GM19239 (cell line): Measurements from ENCODE around the gene EFCAB12.

ENCODE experiments used
- DNase-seq: peaks from one replicate; pipeline ENCODE4 v3.0.0; 2011; ENCODE audit warnings: low spot score; ENCODE audit not compliant: insufficient read length
- FAIRE-seq: peaks from 2 replicates; lab custom pipeline; 2011; peaks lifted over from hg19 to GRCh38; lab: Jason Lieb, UNC

EFCAB12 gene

DNA sequence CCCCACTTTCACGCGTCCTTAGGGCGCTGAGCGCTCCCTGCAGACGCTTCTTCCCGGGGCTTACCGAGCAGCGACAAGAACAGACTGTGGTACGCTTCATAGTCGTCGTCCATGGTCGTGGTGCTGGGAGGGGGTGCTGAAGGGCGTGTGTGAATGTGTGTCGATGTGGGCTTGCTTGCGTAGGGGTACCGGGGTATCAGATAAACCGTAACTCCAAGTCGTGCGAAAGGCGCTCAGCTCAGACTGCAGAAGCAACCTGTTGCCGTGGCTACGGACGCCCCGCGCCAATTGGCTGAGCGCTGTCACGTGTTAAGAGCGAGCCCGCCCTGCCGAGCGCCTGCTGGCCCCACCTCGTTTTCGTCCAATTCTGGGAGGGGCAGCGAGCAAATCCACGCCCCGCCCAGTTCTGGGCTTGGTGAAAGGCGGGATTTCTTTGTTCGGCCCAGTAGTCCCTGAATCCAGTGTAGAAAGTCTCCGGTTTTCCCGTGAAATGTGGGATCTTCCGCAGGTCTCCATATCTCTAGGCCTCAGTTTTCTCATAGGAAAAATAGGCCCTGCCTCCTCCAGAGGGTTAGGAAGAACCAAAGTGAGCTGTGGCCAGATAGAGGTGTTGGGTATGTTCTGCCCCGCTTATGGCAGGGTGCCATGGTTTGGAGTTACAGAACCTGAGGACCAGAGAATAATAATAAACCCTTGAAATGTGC lies at the start of gene EFCAB12:
Gene EFCAB12 (minus strand): TSS at position 261 of the 704 bp plus-strand sequence. CDS start 148 bp downstream, at position 113.
- FAIRE-seq (peak; percentile 82), DNase-seq (peak; percentile 60)

DNA sequence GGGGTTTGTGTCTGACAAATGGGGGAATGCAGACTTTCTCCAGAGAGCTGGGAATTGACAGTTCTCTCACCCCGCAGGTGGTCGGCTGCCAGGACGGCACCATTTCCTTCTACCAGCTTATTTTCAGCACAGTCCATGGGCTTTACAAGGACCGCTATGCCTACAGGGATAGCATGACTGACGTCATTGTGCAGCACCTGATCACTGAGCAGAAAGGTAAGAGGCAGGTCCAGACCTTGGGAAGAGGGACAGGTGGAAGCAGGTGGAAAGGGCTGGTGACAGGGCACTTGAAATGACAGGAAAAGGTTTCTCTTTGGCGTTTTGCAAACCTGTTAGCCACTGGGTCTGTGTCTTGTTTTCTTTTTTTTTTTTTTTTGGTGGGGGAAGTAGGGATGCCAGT lies 48.1 kb upstream of the EFCAB12 start:
- FAIRE-seq, result no peak
- DNase-seq, result no peak

DNA sequence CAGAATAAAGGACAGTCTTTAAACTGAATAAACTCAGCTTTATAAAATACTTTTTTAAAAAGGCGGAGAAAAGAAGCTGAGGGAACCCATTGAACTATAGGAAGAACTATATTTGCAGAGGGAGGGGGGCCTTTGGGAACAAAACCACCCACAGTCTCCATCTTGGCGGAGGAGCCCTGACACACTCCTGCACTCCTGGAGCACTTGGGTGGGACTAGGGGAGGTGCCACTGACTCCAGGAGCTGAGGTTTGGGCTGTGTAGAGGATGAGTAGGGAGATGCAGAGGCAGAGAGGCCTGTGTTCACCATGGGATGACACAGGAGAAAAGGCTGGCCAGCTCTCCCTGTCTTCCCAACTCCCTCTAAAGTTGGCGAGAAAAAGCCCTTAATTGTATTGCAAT lies 47.4 kb upstream of the EFCAB12 start:
- FAIRE-seq (no peak), DNase-seq (no peak)

DNA sequence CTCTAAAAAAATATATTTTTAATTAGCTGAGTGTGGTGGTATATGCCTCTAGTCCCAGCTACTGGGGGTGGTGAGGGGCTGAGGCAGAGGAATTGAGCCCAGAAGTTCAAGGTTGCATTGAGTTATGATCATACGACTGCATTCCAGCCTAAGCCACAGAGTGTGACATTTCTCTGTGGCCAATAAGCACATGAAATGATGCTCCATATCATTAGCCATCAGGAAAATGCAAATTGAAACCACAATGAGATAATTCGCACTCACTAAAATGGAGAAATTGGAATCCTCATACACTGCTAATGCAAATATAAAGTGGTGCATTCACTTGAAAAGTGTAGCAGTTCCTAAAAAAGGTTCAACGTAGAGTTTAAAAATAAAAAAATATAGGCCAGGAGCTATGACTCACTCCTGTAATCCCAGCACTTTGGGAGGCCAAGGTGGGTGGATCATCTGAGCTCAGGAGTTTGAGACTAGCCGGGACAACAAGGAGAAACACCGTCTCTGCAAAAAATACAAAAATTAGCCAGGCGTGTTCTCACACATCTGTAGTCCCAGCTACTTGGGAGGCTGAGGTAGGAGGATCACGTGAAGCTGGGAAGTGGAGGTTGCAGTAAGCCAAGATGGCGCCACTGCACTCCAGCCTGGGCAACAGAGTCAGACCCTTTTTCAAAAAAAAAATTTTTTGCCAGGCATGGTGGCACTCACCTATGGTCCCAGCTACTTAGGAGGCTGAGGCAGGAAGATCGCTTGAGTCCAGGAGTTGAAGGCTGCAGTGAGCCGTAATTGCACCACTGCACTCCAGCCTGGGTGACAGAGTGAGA lies 46.8 kb upstream of the EFCAB12 start:
- FAIRE-seq (no peak), DNase-seq (no peak)

DNA sequence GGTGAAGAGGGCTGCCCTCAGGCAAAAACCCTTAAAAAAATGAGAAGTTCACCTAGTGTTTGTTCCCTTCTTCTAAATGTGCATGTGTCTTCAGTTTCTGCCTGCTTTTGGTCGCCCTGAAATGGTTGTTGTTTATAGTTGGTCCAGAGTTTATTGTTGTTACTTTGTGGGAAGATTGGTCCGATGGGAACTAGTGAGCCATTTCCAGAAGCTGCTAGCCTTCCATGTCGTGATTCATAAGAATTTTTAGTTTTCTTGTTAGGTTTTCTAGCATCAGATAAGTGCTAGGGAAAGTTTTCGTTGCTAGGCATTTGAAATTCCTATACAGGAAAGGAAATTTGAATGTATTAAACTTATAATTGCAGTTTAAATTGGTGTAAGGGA lies 45.3 kb upstream of the EFCAB12 start:
- FAIRE-seq (no peak), DNase-seq (no peak)

DNA sequence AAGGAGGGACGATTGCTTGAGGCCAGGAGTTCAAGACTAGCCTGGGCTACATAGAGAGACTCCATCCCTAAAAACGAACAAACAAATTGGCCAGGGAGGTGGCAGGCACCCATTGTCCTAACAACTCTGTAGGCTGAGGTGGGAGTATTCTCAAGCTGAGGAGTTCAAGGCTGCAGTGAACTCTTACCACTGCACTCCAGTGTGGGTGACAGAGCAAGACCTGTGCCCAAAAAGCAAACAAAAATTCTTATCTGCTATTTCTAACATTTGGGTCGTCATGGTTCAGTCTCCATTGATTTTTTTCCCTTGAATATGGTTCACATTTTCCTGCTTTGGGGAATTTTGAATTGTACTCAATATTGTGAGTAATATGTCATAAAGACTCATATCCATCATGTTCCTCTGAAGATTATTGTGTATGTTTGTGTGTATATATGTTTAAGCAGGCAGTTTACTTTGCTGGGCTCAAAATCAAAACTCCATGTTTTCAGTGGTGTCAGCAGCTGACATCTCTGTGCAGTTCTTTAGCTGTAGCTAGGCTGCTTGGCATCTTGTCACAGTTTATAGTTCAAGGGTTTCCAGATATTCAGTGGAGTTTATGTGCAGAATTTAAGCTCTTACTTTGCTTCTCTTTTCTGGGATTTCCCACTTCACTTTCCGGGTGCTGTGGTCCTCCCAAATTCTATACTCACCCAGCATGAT lies 44.8 kb upstream of the EFCAB12 start:
- FAIRE-seq, result no peak
- DNase-seq, result no peak

DNA sequence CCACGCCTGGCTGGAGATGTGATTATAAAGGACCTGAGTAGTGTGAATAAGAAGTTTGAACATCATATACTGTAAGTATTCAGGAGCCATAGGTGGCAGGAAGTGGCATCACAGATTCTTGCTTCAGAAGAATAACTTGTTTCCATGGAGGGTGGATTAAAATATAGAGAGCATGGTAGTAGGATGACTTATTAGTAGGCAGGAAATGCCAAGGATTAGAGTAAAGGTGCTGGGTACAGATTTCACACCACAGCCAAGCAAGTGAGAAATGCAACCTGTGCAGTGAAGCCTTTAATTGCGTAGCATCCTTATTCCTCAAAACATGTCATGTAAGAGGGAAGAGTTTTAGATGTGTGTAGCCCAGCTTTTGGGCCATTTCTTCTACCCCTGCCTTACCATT lies 42.4 kb upstream of the EFCAB12 start:
- FAIRE-seq (no peak), DNase-seq (no peak)

DNA sequence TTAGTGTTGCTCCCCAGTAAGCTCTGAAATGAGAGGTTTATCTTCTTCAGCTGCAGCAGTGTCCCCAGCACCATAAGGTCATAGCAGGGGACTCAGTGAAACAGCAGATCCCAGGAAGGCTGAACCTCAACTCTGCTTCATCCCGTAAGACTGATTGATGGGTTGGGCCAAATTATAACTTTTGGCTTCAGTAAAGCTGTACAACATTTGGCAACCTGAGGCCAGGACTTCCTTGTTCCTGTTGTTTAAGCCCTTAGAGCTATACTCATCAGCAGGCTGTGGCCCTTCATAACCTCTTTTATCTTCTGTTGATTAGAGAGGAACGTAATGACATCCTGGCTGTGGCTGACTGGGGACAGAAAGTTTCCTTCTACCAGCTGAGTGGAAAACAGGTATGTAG lies 40.6 kb upstream of the EFCAB12 start:
- no peak for DNase-seq
- FAIRE-seq, result no peak

DNA sequence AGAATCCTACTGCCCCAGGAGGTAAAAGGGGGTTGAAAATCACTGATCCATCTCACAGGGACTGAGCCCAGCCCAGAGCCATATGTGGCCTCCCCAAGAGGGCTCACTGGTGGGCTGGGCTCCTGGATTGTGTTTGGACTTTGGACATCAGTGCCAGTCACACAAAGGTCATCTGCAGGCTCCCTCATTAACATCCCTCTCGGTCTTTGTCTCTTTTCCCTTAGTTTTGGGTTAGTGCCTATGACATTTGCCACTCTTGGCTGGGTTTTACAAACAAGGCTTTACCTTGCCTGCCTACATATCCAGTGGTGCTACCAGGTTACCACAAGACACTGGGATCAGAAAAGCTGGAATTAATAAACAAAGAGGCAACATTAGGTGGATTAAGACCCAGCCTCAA lies 39.5 kb upstream of the EFCAB12 start:
- no peak for DNase-seq
- no peak for FAIRE-seq

DNA sequence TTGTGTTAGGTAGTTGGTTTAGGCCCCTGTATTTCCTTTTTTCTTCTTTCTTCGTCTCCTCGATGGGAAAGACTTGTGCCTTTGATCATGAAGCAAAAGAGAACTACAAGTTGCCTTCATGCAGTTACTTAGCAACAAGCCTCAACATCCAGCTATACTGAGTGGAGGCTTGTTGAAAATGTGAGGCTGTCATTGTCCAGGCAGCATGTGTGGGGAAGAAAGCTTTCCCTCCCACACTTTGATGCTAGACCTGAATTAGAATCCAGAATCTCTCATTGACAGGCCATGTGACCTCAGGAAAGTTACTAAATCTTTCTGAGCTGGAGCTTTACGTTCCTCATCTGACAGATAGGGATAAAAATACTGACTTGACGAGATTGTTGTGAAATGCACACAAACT lies 35.3 kb upstream of the EFCAB12 start:
- no peak for FAIRE-seq

DNA sequence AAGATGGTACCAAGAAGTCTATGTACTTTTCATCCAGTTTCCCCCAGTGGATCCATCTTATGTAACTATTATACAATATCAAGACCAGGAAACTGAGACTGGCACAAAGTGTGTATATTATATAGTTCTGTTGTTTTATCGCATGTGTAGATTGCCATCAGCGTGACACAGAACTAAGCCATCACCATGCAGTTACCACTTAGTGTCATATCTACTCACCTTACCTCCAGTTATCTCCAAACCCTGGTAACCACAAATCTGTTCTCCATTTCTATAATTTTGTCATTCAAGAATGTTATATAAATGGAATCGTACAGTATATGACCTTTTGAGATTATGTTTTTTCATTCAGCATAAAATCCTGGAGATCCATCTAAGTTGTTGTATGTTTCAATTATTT lies 34.7 kb upstream of the EFCAB12 start:
- no peak for DNase-seq
- no peak for FAIRE-seq

More for the DNA sequence above, 35.3 kb upstream of the EFCAB12 start:
- DNase-seq, result no peak

DNA sequence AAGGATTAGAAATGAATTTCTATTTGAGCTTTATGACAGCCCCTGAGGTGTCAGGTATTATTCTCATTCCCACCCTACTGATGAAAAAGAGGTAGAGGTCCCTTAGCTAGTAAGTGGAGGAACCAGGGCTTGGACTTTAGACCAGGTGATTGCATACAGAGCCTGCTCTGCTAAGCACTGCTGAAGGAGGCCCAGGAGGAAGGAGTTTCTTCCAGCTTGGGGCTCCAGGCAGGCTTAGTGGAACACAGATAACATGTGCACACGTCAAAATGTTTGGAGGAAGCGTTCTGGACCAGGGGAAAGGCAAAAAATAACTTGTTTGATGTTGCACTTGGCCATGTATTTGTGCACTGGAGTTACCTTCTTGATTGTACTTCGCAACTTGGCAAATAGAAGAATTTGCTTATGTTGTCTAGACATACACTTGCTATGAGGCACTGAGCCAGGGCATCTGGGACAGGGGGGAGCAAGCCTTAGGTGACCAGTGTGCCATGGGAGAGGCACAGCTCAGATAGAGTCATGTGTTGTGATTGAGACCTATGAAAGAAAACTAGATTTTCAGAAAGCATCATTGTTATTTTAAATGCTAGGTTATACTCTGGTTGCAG lies 34.0 kb upstream of the EFCAB12 start:
- DNase-seq, result no peak
- peak; percentile 28 for FAIRE-seq

DNA sequence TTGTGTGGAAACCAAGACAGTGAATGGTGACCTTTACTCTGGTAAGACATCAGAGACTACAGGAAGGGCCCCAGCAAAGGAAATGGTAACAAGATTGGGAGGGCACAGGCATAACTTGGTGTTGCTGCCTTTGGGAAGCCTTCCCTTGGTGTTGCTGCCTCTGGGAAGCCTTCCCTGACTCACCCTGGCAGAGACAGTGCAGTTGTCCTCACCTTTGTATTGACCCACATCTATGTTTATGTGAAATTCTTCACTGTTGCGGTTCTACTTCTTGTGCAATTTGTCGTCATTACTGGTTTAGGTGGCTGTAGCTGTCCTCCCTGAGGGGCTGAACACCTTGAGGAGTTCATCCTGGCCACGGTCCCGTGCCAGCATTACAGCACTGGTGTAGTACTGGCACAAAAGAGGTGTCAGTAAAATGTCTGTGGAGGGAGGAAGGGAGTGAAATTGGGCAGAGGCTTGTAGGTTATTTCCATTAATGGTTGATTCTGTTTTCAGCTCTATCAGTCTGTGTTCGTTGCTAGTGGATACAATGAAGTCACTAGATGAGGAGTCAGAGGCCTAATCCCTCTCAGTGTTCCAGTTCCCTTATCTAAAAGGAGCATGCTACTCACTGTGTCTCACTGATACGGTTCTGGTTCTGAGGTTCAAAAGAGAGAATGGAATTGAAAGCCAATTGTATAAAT lies 33.2 kb upstream of the EFCAB12 start:
- DNase-seq, result no peak
- no peak for FAIRE-seq

DNA sequence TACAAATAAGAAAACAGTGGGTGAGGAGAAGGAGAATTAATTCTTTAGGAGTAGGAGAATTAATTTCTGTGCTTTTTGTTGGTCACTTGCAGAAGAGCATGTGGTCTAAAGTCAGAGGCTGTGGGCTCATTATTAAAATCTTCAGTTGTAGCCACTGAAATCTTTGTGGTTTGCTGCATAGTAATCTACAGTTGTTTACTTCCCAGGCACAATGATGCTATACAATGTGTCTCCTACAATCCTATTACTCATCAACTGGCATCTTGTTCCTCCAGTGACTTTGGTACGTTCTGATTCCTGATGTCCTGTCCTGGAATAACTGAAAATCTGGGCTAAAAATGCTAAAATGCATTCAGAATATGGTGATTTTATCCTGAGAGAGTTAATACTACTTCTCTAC lies 32.6 kb upstream of the EFCAB12 start:
- no peak for DNase-seq

DNA sequence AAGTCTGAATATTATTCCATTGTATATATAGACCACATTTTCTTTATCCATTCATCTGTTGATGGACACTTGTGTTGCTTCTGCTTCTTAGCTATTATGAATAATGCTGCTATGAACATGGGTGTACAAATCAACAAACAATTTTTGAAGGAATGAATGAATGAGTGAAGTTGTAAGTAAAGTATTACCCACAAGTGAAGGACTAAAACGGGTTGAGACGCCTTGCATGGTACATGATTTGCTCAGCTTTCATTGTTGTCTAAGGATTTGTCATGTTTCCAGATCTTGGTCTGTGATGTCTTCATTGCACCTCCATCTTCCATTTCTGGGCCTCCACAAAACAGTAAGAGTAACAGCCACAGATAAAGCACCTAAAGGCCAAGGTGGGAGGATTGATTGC lies 32.1 kb upstream of the EFCAB12 start:
- DNase-seq, result no peak
- FAIRE-seq, result no peak

More for the DNA sequence above, 32.6 kb upstream of the EFCAB12 start:
- FAIRE-seq, result no peak

DNA sequence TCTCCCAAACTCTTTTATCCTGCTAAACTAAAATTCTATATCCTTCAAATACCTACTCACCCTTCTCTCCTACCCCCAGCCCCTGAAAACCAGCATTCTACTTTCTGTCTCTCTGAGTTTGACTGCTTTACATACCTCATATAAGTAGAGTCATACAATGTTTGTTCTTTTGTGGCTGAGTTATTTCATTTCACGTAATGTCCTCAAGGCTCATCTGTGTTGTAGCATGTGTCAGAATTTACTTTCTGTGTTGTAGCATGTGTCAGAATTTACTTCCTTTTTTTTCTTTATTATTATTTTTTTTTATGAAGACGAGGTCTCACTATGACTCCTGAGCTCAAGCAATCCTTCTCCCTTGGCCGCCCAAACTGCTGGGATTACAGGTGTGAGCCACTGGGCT lies 31.7 kb upstream of the EFCAB12 start:
- DNase-seq, result no peak
- no peak for FAIRE-seq

DNA sequence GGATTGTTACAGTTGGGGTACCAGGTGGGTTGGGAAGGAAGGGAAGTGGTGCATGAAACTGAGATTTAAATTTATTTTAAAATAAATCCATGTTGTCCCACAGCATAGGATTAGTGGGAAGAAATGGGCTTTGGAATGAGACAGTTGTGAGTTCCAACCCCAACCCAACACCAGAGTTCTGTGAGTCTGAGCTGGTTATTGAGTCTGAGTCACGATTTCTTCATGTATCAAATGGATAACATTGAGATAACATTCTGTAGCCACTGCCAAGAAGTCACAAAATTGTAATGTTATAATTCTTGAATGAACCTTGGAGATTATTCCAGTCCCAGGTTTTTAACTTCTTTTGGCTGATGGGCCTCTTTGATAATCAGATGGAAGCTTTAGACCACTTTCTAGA lies 25.3 kb upstream of the EFCAB12 start:
- FAIRE-seq, result no peak
- no peak for DNase-seq

DNA sequence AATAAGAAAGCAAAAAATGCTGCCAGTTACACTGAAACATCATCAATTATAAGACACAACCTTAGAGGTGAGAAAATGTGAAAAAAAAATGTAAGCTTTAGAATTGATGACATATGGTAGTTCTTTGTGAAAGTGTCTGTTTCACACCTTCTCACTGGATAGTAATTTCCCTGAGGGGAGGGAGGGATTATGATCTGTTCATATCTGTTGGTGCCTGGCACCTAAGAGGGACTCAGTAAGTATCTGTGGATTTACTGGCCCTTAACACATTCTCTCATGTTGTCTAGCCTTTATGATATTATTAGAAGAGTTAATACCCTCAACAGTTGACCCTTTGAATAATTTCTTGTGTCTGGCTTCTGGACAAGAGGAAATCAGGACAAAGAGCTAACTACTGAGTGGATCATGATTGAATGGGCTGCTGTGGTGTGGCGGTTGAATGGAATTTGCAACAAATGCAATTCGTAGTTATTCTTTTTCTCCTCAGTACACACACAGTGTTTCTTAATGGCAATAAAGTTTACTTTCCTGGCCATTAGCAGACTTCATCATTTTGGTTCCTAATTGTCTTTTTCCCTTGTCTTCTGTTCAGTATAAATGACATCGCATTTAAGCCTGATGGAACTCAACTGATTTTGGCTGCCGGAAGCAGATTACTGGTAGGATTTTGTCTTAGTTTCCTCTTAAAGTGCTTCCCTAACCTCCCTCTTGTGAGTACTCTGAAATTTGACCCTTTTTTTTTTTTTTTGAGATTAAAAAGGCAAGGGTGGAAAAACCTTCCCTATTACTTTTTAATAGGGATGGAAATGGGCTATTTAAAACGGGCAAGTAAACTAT lies 21.1 kb upstream of the EFCAB12 start:
- DNase-seq (no peak), FAIRE-seq (no peak)

DNA sequence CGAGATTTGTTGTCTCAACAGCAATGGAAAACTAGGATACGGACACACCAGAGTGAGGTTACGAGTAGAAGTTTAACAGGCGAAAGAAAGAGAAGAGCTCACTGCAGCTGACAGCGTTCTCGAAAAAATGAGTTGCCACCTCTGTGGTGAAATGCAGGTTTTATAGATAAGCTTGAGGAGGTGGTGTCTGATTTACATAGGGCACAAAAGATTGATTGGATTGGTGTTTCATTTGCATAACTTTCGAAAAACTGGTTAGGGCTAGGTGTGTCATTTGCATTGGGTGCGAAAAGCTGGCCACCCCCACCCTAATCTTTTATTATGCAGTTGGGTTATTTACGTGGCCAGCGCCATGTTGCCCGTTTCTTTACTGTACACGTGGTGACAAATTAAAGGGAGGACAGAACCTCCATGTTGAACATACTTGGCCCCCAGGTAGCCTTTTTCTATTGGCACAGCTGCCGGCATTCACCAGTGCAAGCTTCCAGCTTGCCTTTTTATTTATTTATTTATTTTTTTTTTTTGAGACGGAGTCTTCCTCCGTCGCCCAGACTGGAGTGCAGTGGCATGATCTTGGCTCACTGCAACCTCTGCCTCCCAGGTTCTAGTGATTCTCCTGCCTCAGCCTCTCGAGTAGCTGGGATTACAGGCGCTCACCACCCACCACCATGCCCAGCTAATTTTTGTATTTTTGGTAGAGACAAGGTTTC lies 19.9 kb upstream of the EFCAB12 start:
- FAIRE-seq, result no peak

More for the DNA sequence above, 19.9 kb upstream of the EFCAB12 start:
- no peak for DNase-seq
